Hematopoietic multipotent progenitor cell treated with erythropoietin and hydrocortisone succinate and interleukin-3 and kit ligand, for 6 days (in vitro differentiated cells): ENCODE measurements around the gene CKB.
A peak's percentile ranks its signal among the peaks of the same experiment; 100 is the strongest.

Source experiments
- DNase-seq: peaks from one replicate; pipeline ENCODE4 v3.0.0-alpha.2; 2015

The CKB gene

GRCh38 chr14:103510724-103511693, 11.6 kb downstream of the CKB start:
- no peak for DNase-seq

GRCh38 chr14:103509864-103510723, 12.5 kb downstream of the CKB start:
- DNase-seq, result no peak

- no peak for DNase-seq
Observed at GRCh38 chr14:103508521-103509329, 13.9 kb downstream of the CKB start.

- DNase-seq, result no peak
Observed at GRCh38 chr14:103507751-103508150, 14.9 kb downstream of the CKB start.

- DNase-seq, result no peak
Observed at GRCh38 chr14:103504991-103505565, 17.6 kb downstream of the CKB start.

- DNase-seq, result no peak
Observed at GRCh38 chr14:103503296-103503695, 19.3 kb downstream of the CKB start.

- DNase-seq, result no peak
Observed at GRCh38 chr14:103502877-103503276, 19.8 kb downstream of the CKB start.

- no peak for DNase-seq
Observed at GRCh38 chr14:103501921-103502669, 20.5 kb downstream of the CKB start.

- no peak for DNase-seq
Observed at GRCh38 chr14:103501041-103501870, 21.4 kb downstream of the CKB start.

GRCh38 chr14:103500148-103500990, 22.3 kb downstream of the CKB start:
- DNase-seq, result peak; percentile 95

- DNase-seq, result no peak
Observed at GRCh38 chr14:103499709-103500108, 22.9 kb downstream of the CKB start.

GRCh38 chr14:103496776-103497175, 25.9 kb downstream of the CKB start:
- DNase-seq, result no peak

- DNase-seq, result no peak
Observed at GRCh38 chr14:103495854-103496253, 26.8 kb downstream of the CKB start.

- peak; percentile 9 for DNase-seq
Observed at GRCh38 chr14:103492156-103492925, 30.3 kb downstream of the CKB start.

- no peak for DNase-seq
Observed at GRCh38 chr14:103491691-103492090, 30.9 kb downstream of the CKB start.

- DNase-seq, result no peak
Observed at GRCh38 chr14:103489621-103490020, 33.0 kb downstream of the CKB start.

GRCh38 chr14:103488960-103489359, 33.7 kb downstream of the CKB start:
- no peak for DNase-seq

- DNase-seq, result no peak
Observed at GRCh38 chr14:103488071-103488470, 34.6 kb downstream of the CKB start.

GRCh38 chr14:103485504-103485903, 37.1 kb downstream of the CKB start:
- DNase-seq, result no peak
